ENCODE results near the gene PTPDC1.
A peak's percentile ranks its signal among the peaks of the same experiment; 100 is the strongest.

Gene PTPDC1, protein sequence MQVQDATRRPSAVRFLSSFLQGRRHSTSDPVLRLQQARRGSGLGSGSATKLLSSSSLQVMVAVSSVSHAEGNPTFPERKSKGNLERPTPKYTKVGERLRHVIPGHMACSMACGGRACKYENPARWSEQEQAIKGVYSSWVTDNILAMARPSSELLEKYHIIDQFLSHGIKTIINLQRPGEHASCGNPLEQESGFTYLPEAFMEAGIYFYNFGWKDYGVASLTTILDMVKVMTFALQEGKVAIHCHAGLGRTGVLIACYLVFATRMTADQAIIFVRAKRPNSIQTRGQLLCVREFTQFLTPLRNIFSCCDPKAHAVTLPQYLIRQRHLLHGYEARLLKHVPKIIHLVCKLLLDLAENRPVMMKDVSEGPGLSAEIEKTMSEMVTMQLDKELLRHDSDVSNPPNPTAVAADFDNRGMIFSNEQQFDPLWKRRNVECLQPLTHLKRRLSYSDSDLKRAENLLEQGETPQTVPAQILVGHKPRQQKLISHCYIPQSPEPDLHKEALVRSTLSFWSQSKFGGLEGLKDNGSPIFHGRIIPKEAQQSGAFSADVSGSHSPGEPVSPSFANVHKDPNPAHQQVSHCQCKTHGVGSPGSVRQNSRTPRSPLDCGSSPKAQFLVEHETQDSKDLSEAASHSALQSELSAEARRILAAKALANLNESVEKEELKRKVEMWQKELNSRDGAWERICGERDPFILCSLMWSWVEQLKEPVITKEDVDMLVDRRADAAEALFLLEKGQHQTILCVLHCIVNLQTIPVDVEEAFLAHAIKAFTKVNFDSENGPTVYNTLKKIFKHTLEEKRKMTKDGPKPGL

DNA sequence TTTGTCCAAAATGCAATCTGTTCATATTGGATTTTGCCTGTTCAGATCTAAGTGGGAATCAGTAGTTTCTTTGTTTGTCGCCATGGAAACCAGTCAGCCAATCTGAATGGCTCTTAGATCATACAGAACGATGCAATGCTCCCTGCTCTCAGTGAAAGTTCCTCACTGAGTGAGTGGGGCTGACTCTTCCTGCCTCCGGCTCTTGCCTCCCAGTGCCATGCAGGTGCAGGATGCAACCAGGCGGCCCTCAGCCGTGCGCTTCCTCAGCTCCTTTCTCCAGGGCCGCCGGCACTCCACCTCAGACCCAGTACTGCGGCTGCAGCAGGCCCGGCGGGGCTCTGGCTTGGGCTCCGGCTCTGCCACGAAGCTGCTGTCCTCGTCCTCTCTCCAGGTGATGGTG lies at the start of gene PTPDC1:
Gene PTPDC1 (plus strand): TSS at position 151 of the 400 bp plus-strand sequence. CDS start 67 bp downstream, at position 218.
- Histone ChIP-seq H3K27ac (ENCODE audit: low read length) (no peak within 1 kb of the TSS), H3K27me3 (ENCODE audit: low read depth, low read length) (no peaks in the 10 kb centered on the region), H3K36me3 (ENCODE audit: control insufficient read depth in 1 of 2, insufficient read depth in 2 of 2, low read length in 2 of 2) (peaks cover 0 to 8% of the 10 kb centered on the region in 2 donors), H3K4me1 (ENCODE audit: control insufficient read depth in 1 of 2, insufficient read depth in 2 of 2, low read length in 2 of 2) (peaks cover 0 to 8% of the 10 kb centered on the region in 2 donors), H3K4me3 (ENCODE audit: low read depth in 1 of 2, low read length in 2 of 2) (peak within 1 kb of the TSS in 1 of 2 donors; percentile 47), H3K9me3 (ENCODE audit: control insufficient read depth in 1 of 2, low read length in 2 of 2) (no peaks in the 10 kb centered on the region)

DNA sequence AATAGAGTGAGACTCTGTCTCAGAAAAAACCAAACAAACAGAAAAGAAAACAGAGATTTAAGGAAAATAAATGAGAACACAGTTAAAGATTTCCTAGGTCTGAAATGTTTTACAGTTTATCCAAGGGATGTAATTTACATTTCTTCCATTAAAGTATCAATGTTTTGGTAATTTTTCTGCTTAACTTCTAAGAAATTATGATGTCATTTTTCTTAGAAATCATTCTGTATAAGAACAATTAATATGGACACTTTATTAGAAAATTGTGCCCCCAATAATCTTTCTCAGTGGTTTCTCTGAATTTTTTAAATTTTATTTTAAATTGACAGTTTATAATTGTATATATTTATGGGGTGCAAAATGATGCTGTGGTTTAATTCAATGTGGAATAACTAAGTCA lies 49.8 kb upstream of the PTPDC1 start:
- Histone ChIP-seq H3K27me3 (ENCODE audit: low read depth, low read length) (no peaks in the 10 kb centered on the region), H3K4me3 (ENCODE audit: low read depth in 1 of 2, low read length in 2 of 2) (no peak overlapping the region), H3K9me3 (ENCODE audit: control insufficient read depth in 1 of 2, low read length in 2 of 2) (no peaks in the 10 kb centered on the region), H3K36me3 (ENCODE audit: control insufficient read depth in 1 of 2, insufficient read depth in 2 of 2, low read length in 2 of 2) (no peaks in the 10 kb centered on the region), H3K4me1 (ENCODE audit: control insufficient read depth in 1 of 2, insufficient read depth in 2 of 2, low read length in 2 of 2) (peaks cover 0 to 11% of the 10 kb centered on the region in 2 donors), H3K27ac (ENCODE audit: low read length) (no peak overlapping the region)

DNA sequence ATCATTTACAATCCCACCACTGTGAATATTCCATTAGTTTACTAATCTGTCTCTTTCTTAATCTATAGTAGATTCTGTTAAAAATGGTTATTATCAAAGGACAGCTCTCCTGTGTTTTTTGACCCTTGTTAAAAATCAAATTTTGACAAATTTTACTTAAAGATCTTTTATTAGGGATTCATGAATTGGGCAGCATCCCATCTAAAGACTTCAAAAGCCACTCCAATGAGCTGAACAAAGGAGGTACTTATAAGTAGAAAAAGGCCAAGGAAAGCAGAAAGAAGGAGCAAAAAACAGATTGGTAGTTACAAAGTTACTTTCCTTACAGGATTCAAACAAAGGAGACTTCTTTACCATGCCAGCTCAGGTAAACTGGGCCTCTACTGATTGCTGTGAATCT lies 44.5 kb upstream of the PTPDC1 start:
- Histone ChIP-seq H3K9me3 (ENCODE audit: control insufficient read depth in 1 of 2, low read length in 2 of 2) (no peaks in the 10 kb centered on the region), H3K4me3 (ENCODE audit: low read depth in 1 of 2, low read length in 2 of 2) (no peak overlapping the region), H3K4me1 (ENCODE audit: control insufficient read depth in 1 of 2, insufficient read depth in 2 of 2, low read length in 2 of 2) (no peaks in the 10 kb centered on the region), H3K27me3 (ENCODE audit: low read depth, low read length) (no peaks in the 10 kb centered on the region), H3K36me3 (ENCODE audit: control insufficient read depth in 1 of 2, insufficient read depth in 2 of 2, low read length in 2 of 2) (no peaks in the 10 kb centered on the region), H3K27ac (ENCODE audit: low read length) (no peak overlapping the region)

DNA sequence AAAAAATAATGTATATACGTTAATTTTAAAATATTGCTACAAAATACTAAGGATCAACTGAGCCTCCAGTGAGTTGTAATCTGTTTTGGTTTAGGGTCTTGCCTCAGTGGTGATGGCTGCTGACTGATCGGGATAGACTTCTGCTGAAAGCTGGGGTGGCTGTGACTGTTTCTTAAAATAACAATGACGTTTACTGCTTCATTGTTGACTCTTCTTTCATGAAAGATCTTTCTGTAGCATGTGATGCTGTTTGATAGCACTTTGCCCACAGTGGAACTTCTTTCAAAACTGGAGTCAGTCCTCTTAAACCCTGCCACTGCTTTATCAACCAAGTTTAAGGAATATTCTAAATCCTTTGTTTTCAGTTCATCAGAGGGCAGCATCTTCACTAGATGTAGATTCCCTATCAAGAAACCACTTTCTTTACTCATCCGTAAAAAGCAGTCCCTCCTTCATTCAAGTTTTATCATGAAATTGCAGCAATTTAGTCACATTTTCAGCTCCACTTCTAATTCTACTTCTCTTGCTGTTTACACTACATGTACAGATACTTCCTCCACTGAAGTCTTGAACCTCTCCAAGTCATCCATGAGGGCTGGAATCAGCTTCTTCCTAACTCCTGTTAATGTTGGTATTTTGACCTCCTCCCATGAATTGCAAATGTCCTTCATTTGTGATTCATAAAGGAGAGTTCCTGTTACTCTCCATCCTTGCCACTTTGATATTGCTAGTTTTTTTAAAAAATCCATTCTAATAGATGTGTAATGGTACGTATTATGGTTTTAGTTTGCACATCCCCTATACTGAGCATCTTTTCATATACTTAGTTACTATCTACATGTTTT lies 41.5 kb upstream of the PTPDC1 start:
- H3K27me3 ChIP-seq (ENCODE audit: low read depth, low read length): no peaks in the 10 kb centered on the region
- H3K27ac ChIP-seq (ENCODE audit: low read length): no peak overlapping the region
- no peaks in the 10 kb centered on the region for H3K9me3 ChIP-seq (ENCODE audit: control insufficient read depth in 1 of 2, low read length in 2 of 2)
- H3K4me3 ChIP-seq (ENCODE audit: low read depth in 1 of 2, low read length in 2 of 2): no peak overlapping the region
- no peaks in the 10 kb centered on the region for H3K4me1 ChIP-seq (ENCODE audit: control insufficient read depth in 1 of 2, insufficient read depth in 2 of 2, low read length in 2 of 2)
- no peaks in the 10 kb centered on the region for H3K36me3 ChIP-seq (ENCODE audit: control insufficient read depth in 1 of 2, insufficient read depth in 2 of 2, low read length in 2 of 2)

DNA sequence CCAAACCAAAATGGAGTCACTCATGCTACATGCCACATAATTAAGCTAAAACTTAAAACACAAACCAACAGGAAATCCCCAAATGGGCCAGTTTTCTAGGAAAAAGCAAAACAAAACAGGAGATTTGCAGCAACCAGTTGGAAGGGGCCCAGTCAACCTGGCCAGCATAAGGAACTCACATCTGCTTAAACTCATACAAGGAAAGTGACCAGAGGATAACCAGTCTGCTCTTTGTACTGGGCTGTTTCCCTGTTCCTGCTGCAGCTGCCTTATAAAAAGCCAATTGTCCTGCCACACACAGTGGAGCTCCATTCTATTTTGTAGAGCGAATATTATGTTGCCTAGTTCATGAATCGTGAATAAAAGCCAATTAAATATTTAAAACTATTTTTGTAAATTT lies 29.5 kb upstream of the PTPDC1 start:
- Histone ChIP-seq H3K27ac (ENCODE audit: low read length) (no peak overlapping the region), H3K36me3 (ENCODE audit: control insufficient read depth in 1 of 2, insufficient read depth in 2 of 2, low read length in 2 of 2) (no peaks in the 10 kb centered on the region), H3K4me3 (ENCODE audit: low read depth in 1 of 2, low read length in 2 of 2) (no peak overlapping the region), H3K9me3 (ENCODE audit: control insufficient read depth in 1 of 2, low read length in 2 of 2) (peaks cover 0 to 3% of the 10 kb centered on the region in 2 donors), H3K27me3 (ENCODE audit: low read depth, low read length) (no peaks in the 10 kb centered on the region), H3K4me1 (ENCODE audit: control insufficient read depth in 1 of 2, insufficient read depth in 2 of 2, low read length in 2 of 2) (peaks cover 0 to 9% of the 10 kb centered on the region in 2 donors)

DNA sequence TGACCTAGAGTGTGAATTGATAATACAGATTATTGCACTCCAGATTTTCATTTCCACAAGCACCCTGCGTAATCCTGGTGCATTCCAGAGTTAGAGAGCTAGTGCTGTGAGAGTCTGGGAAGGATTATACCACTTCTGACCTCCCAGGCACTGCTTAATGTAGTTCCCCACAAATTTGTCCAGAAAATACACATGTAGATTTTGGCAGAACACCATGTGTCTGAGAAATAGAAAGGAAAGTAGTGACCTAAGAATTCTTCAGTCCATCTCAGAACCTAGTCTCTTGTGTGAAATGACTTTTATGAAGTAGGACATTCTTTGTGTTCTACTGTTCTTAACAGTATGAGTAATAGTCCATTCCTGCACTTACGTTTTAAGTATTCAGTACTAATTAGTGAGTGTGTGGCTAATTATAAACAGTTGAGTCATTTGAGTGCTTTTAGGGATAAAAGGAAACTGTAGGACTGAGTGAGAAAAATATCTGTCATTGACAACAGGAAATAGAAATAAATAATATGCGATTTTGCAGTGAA lies 27.8 kb upstream of the PTPDC1 start:
- Histone ChIP-seq H3K27ac (ENCODE audit: low read length) (peak overlapping the region; percentile 45), H3K9me3 (ENCODE audit: control insufficient read depth in 1 of 2, low read length in 2 of 2) (peaks cover 0 to 2% of the 10 kb centered on the region in 2 donors), H3K36me3 (ENCODE audit: control insufficient read depth in 1 of 2, insufficient read depth in 2 of 2, low read length in 2 of 2) (peaks cover 0 to 1% of the 10 kb centered on the region in 2 donors), H3K4me1 (ENCODE audit: control insufficient read depth in 1 of 2, insufficient read depth in 2 of 2, low read length in 2 of 2) (peaks cover 0 to 9% of the 10 kb centered on the region in 2 donors), H3K4me3 (ENCODE audit: low read depth in 1 of 2, low read length in 2 of 2) (no peak overlapping the region), H3K27me3 (ENCODE audit: low read depth, low read length) (no peaks in the 10 kb centered on the region)

DNA sequence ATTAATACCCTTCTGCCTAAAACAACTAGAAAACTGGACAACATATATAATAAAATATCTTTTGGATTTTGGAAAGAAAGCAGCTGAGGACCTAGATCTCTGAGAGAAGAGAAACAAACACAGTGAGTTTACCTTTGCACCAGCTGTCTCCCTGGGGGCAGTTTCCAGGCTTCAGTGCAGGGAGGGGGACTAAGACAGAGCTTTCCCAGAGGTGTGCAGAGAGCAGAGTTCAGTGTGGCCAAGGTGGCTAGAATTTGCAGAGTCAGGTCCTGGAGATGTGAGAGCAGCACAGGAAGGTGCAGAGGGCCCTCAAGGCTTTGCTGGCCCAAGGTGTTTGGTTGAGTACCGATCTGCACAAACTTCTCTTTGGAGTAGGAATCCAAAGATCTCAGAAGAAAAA lies 26.3 kb upstream of the PTPDC1 start:
- Histone ChIP-seq H3K27ac (ENCODE audit: low read length) (no peak overlapping the region), H3K4me1 (ENCODE audit: control insufficient read depth in 1 of 2, insufficient read depth in 2 of 2, low read length in 2 of 2) (peaks cover 0 to 9% of the 10 kb centered on the region in 2 donors), H3K4me3 (ENCODE audit: low read depth in 1 of 2, low read length in 2 of 2) (no peak overlapping the region), H3K36me3 (ENCODE audit: control insufficient read depth in 1 of 2, insufficient read depth in 2 of 2, low read length in 2 of 2) (peaks cover 0 to 4% of the 10 kb centered on the region in 2 donors), H3K9me3 (ENCODE audit: control insufficient read depth in 1 of 2, low read length in 2 of 2) (peaks cover 0 to 6% of the 10 kb centered on the region in 2 donors), H3K27me3 (ENCODE audit: low read depth, low read length) (no peaks in the 10 kb centered on the region)

DNA sequence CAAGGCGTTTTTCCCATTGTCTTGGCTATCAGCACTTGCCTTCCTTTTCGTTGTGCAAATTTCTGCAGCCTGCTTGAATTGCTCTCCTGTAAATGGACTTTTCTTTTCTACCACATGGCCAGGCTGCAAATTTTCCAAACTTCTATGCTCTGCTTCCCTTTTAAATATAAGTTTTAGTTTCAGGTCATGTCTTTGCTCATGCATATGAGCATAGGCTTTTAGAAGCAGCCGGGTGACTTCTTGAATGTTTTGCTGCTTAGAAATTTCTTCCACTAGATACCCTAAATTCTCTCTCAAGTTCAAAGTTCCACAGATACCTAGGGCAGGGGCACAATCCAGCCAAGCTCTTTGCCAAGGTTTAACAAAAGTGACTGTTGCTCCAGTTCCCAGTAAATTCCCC lies 22.4 kb upstream of the PTPDC1 start:
- H3K36me3 ChIP-seq (ENCODE audit: control insufficient read depth in 1 of 2, insufficient read depth in 2 of 2, low read length in 2 of 2): peaks cover 0 to 4% of the 10 kb centered on the region in 2 donors
- H3K9me3 ChIP-seq (ENCODE audit: control insufficient read depth in 1 of 2, low read length in 2 of 2): peaks cover 0 to 6% of the 10 kb centered on the region in 2 donors
- H3K27me3 ChIP-seq (ENCODE audit: low read depth, low read length): no peaks in the 10 kb centered on the region
- peak overlapping the region in 1 of 2 donors; percentile 20 for H3K4me3 ChIP-seq (ENCODE audit: low read depth in 1 of 2, low read length in 2 of 2)
- no peak overlapping the region for H3K27ac ChIP-seq (ENCODE audit: low read length)
- peaks cover 0 to 8% of the 10 kb centered on the region in 2 donors for H3K4me1 ChIP-seq (ENCODE audit: control insufficient read depth in 1 of 2, insufficient read depth in 2 of 2, low read length in 2 of 2)

DNA sequence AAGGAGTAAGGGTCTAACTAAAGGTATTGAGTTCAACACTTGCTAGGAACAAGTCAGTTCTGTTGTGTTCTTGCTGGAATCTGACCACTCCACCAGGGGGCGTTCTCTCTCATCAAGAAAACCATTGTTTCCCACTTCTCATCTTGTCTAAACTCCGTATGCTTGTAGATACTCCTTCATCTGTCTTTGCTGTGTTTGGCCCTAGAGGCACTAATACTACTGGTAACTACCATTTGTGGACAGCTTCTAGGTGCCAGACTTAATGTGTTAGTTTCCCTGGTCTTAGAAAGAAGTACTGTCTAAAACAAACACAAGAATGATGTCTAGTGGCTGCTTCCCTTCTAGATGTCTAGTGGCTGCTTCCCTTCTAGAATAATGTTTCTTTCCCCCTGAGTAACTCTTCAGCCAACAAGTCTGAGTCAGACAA lies 18.7 kb upstream of the PTPDC1 start:
- peaks cover 0 to 8% of the 10 kb centered on the region in 2 donors for H3K36me3 ChIP-seq (ENCODE audit: control insufficient read depth in 1 of 2, insufficient read depth in 2 of 2, low read length in 2 of 2)
- peaks cover 0 to 5% of the 10 kb centered on the region in 2 donors for H3K4me1 ChIP-seq (ENCODE audit: control insufficient read depth in 1 of 2, insufficient read depth in 2 of 2, low read length in 2 of 2)
- H3K27ac ChIP-seq (ENCODE audit: low read length): no peak overlapping the region

DNA sequence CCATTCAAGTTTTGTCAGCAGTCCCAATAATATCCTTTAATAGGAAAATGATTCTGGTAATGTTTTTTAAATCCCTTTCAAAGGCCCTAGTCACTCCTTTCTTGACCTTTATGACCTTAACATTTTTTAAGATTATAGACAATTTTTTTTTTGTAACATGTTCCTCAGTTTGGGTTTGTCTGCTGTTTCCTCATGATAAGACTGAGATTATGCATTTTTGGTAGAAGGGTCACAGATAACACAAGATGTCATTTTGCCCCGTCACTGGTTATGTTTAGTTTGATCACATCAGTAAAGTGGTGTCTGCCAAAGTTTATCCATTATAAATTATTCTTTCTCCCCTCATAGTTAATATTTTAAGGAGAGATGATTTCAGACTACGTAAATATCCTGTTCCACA lies 16.0 kb upstream of the PTPDC1 start:
- Histone ChIP-seq H3K27me3 (ENCODE audit: low read depth, low read length) (no peaks in the 10 kb centered on the region), H3K9me3 (ENCODE audit: control insufficient read depth in 1 of 2, low read length in 2 of 2) (peaks cover 3 to 8% of the 10 kb centered on the region in 2 donors), H3K36me3 (ENCODE audit: control insufficient read depth in 1 of 2, insufficient read depth in 2 of 2, low read length in 2 of 2) (peaks cover 3 to 11% of the 10 kb centered on the region in 2 donors), H3K4me3 (ENCODE audit: low read depth in 1 of 2, low read length in 2 of 2) (no peak overlapping the region), H3K27ac (ENCODE audit: low read length) (no peak overlapping the region), H3K4me1 (ENCODE audit: control insufficient read depth in 1 of 2, insufficient read depth in 2 of 2, low read length in 2 of 2) (peaks cover 0 to 5% of the 10 kb centered on the region in 2 donors)

More for the DNA sequence above, 18.7 kb upstream of the PTPDC1 start:
- Histone ChIP-seq H3K4me3 (ENCODE audit: low read depth in 1 of 2, low read length in 2 of 2) (no peak overlapping the region), H3K9me3 (ENCODE audit: control insufficient read depth in 1 of 2, low read length in 2 of 2) (peaks cover under 1 to 7% of the 10 kb centered on the region in 2 donors), H3K27me3 (ENCODE audit: low read depth, low read length) (no peaks in the 10 kb centered on the region)
